ENCODE results near the gene MGAT4B. TPM values are rescaled to one million over a fixed set of nuclear protein-coding genes. Genes with fewer than 3 reads are reported as not detected.

MGAT4B gene
- total RNA-seq, 1 donor from 2014 or later = 71.7 TPM

DNA sequence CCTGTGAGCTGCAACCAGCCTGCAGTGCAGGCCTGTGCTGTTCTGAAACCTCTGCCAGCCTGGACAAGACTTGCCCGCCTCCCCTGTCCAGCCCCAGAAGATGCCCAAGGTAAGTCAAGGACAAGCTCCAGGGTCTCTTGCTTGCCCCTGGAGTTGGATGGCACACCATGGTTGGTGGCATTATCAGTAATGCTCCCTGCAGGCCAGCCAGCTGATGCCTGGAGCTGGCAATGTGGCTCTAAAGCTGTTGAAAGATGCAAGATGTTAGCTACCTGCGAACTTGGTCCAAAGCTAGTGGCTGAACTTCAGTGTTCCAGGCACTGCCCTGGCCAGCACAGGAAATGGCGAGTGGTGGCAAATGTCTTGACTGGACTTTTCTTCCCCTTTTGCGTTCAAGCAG, 26.8 kb downstream of the MGAT4B start:
- no peak for ATAC-seq
- no peak for DNase-seq (ENCODE audit: low spot score)
- intact Hi-C loops (cut with DNase I) = no loop called here

- ATAC-seq (no peak), DNase-seq (ENCODE audit: low spot score) (no peak)
- intact Hi-C loops (cut with DNase I) = no loop called here
Measured at GRCh38 chr5:179778591-179778990, 28.1 kb downstream of the MGAT4B start.

DNA sequence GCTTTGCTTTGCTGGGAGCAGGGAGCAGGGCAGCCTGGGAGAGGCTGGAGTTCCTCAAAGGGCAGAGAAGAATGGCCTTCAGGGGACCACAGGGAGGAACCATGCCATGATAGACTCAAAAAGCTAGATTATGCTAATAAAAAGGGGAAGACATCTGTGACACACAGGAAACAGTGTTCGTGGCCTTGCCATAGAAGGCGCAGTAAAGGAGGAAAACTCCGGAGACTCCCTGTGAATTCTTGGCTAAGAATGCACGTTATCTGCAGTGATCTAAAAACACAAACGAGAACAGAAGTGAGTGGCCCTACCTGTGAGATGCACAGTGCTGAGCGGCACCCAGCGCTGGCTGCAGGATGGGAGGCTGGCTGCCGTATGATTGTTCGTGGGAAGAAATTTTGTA, 28.8 kb downstream of the MGAT4B start:
- DNase-seq (ENCODE audit: low spot score) = no peak
- intact Hi-C loops (cut with DNase I) = no loop called here
- peak; percentile 25 for ATAC-seq

DNA sequence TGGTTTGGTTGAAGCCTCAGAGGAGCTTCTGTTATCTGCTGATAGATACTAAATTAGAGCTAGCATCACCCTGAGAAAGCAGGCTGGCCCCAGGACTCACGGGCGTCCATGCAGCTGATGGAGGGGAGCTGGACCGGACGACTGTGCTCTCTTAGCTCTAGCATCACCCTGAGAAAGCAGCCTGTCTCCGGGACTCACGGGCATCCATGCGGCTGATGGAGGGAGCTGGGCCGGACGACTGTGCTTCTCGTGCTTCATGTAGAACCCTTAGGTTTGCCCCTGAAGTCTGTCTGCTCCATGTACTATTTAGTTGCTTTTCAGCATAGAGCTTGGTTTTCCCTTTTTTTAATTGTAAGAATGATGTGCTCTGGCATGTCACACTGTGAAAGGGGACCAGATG, 29.2 kb downstream of the MGAT4B start:
- DNase-seq (ENCODE audit: low spot score) (no peak), ATAC-seq (no peak)
- intact Hi-C loops (cut with DNase I) = no loop called here

DNA sequence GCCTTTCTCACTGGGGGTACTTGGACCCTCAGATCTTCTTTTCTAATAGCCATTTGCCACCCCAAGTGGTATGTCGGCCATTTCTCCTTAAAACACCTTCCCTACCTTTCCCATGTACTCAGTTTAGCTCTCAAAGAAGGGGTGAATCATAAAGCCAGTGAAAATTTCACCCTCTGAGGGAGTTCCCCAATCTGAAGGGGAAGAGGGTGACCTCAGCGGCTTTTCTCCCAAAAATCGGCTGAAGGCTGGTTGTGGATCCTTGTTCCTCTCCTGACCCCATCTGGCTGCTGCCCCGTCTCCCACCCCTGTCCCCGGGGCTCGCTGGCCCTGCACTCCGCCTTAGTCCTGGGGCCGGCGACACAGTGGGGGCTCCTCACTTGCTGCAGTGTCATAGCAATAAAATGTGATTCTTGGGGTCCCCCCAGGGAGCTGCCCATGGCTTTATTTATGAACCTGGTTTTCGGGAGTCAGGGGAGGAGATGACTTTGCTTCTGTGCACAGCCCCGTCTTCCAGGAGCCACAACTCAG, 30.2 kb downstream of the MGAT4B start:
- intact Hi-C loops (cut with DNase I) = no loop called here
- ATAC-seq (no peak), DNase-seq (ENCODE audit: low spot score) (no peak)

GRCh38 chr5:179774442-179774841, 32.2 kb downstream of the MGAT4B start:
- no peak for ATAC-seq
- intact Hi-C loops (cut with DNase I) = no loop called here
- DNase-seq (ENCODE audit: low spot score) = no peak

DNA sequence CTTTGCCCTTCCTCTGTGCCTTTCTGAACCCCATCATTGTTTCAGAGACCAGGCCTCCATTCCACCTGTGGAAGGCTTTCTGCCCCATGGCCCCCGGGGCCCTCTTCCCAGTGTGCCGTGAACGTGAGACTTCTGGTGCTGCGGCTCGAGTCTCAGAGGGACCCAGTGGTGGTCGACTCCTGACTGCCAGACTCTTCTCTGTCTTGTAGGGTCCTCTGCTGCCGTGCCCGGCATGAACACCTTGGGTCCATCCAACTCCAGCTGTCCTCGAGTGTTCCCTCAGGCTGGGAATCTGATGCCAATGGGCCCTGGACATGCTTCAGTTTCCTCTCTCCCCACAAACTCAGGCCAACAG, 33.0 kb downstream of the MGAT4B start:
- DNase-seq (ENCODE audit: low spot score) (no peak), ATAC-seq (no peak)
- intact Hi-C loops (cut with DNase I) = no loop called here

- ATAC-seq = no peak
- intact Hi-C loops (cut with DNase I) = no loop called here
Measured at GRCh38 chr5:179772351-179772750, 34.3 kb downstream of the MGAT4B start.

DNA sequence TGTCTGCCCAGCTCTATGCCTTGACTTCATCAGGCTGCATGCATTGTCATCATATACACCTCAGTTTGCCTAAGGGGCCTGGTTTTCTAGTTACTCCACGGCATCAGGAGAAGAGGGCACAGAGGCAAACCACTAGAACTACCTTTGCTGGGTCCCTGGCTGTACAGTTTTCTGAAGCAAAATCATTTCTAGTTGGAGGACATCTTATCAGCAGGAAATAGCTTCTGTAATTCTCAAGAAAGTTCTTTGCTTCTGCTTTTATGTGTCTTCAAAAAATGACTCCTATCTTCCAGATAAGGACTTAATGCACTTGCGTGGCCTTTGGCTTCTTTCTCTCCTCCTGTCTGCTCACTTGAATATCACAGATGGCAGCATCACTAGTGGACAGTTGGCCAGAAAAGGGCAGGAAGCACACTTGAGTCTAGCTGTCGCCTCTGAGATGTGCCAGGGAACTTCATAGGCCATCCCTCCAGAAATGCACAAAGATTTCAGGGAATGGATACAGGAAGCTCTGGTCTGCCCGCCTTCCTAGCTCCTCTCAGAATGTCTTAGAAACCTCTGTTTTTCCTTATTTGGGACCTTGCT, 35.3 kb downstream of the MGAT4B start:
- DNase-seq (ENCODE audit: low spot score) (no peak), ATAC-seq (no peak)
- intact Hi-C loops (cut with DNase I) = no loop called here

More at GRCh38 chr5:179772351-179772750, 34.3 kb downstream of the MGAT4B start:
- DNase-seq (ENCODE audit: low spot score) = no peak

GRCh38 chr5:179769796-179770195, 36.9 kb downstream of the MGAT4B start:
- no peak for ATAC-seq
- DNase-seq (ENCODE audit: low spot score) = no peak
- intact Hi-C loops (cut with DNase I) = no loop called here

DNA sequence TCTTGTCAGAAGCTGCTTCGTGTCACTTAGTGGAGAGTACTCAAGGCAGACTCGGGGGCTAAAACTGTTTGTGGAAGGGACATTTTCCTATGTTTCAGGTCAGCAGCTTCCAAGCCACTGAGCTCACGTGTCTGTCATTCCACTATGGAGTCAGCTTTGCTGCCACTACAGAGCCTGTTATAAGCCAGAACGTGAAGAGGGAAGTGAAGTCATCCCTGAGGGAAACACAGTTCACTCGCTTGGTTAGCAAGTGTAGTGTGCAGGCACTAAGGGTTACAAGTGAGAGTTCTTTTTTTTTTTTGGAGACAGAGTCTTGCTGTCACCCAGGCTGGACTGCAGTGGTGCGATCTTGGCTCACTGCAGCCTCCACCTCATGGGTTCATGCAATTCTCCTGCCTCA, 37.4 kb downstream of the MGAT4B start:
- ATAC-seq = no peak
- intact Hi-C loops (cut with DNase I) = no loop called here
- no peak for DNase-seq (ENCODE audit: low spot score)

DNA sequence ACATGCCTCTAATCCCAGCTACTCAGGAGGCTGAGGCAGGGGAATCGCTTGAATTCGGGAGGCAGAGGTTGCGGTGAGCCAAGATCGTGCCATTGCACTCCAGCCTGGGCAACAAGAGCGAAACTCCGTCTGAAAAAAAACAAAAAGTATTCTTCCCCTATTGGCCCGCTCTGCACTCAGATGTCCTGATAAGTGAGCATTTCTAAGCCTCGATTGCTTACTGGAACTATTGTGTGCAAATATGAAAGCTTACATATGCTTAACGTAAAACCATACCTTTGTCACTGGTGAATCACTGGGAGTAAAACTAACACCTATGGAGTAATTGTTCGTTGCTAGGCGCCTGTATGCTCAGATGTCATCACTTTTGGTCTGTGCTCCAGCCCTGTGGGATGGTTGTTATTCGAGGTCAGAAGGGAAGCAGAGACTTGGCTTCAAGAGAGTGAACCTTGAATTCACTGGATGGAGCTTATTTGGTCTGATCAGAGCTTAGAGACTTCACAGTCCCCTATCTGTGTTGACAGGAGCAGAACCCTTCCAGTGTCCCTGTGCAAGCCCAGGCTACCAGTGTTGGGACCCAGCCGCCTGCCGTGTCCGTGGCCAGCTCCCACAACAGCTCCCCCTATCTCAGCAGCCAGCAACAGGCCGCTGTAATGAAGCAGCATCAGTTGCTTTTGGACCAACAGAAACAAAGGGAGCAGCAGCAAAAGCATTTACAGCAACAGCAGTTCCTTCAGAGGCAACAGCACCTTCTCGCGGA, 38.2 kb downstream of the MGAT4B start:
- DNase-seq (ENCODE audit: low spot score) (no peak), ATAC-seq (no peak)
- intact Hi-C loops (cut with DNase I) = no loop called here

DNA sequence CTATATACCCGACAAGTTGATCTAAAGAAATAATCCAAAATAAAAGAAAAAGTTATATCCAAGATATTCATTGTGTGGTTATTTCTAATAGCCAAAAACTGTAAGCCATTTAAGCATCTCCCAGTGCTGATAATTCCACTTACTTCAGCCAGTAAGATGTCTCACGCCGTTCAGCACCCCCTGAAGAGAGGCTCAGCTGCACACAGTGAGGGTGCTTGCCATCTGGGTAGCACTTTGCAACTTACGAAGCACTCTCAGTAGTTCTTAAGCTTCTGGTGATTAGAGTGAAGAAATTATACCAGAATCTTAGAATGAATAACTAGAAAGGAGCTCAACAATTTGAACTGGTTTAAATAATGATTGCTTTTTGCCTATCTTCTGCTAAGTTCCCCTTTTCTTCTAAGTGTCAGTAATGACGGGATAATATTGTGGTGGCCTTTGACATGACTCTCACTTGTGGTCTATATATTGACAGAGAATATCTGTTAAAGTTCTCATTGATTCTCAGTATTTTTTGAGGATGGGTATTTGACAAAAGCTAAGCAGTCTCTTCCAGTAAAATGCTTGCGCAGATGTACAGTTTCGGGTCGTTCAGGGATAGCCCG, 39.1 kb downstream of the MGAT4B start:
- intact Hi-C loops (cut with DNase I) = no loop called here
- DNase-seq (ENCODE audit: low spot score) = no peak
- no peak for ATAC-seq

- no peak for ATAC-seq
- intact Hi-C loops (cut with DNase I) = no loop called here
- no peak for DNase-seq (ENCODE audit: low spot score)
Measured at GRCh38 chr5:179766726-179767455, 39.8 kb downstream of the MGAT4B start.

GRCh38 chr5:179766021-179766725, 40.5 kb downstream of the MGAT4B start:
- intact Hi-C loops (cut with DNase I) = no loop called here
- ATAC-seq = no peak

GRCh38 chr5:179765400-179765799, 41.3 kb downstream of the MGAT4B start:
- no peak for DNase-seq (ENCODE audit: low spot score)
- ATAC-seq = no peak
- intact Hi-C loops (cut with DNase I) = no loop called here

More at GRCh38 chr5:179766021-179766725, 40.5 kb downstream of the MGAT4B start:
- DNase-seq (ENCODE audit: low spot score) = no peak

DNA sequence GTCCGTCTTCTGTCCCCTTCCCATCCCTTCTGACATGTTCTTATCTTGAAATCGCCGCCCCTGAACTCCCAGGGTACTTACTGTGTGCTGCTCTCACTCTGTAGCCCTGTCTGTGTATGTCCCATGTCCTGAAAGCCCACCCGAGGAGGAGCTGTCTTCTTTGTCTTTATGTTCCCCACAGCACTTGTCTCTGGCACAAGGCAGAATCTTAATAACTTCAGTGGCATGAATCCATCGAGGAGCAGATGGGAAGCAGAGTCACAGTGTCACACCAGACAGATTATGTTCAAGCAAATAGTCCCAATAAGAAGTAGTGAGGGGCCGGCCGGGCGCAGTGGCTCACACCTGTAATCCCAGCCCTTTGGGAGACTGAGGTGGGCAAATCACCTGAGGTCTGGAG, 42.6 kb downstream of the MGAT4B start:
- ATAC-seq (no peak), DNase-seq (ENCODE audit: low spot score) (no peak)
- intact Hi-C loops (cut with DNase I) = no loop called here

- intact Hi-C loops (cut with DNase I) = no loop called here
- DNase-seq (ENCODE audit: low spot score) (peak; percentile 72), ATAC-seq (peak; percentile 90)
Measured at GRCh38 chr5:179763215-179763945, 43.3 kb downstream of the MGAT4B start.
